Osteocyte (in vitro differentiated cells): ENCODE measurements around the gene PLCB4. TPM values are rescaled to one million over a fixed set of nuclear protein-coding genes. Genes with fewer than 3 reads are reported as not detected.

Experiments used
- DNase-seq: peaks from one replicate; pipeline ENCODE4 v3.0.0; 2021; ENCODE audit warnings: mixed read lengths; ENCODE audit not compliant: unreplicated experiment; ENCODE audit errors: extremely low spot score
- H3K27ac Mint-ChIP-seq: one replicate; pipeline ENCODE4 v1.8.0; 2021; ENCODE audit warnings: mild to moderate bottlenecking, mixed read lengths; ENCODE audit not compliant: unreplicated experiment
- H3K27me3 Mint-ChIP-seq: one replicate; pipeline ENCODE4 v1.8.0; 2021; ENCODE audit warnings: mixed read lengths; ENCODE audit not compliant: unreplicated experiment
- H3K36me3 Mint-ChIP-seq: one replicate; pipeline ENCODE4 v1.8.0; 2021; ENCODE audit warnings: mixed read lengths; ENCODE audit not compliant: unreplicated experiment
- H3K4me1 Mint-ChIP-seq: one replicate; pipeline ENCODE4 v1.8.0; 2021; ENCODE audit warnings: mixed read lengths; ENCODE audit not compliant: unreplicated experiment
- H3K4me3 Mint-ChIP-seq: one replicate; pipeline ENCODE4 v1.8.0; 2021; ENCODE audit warnings: mild to moderate bottlenecking, moderate library complexity, mixed read lengths; ENCODE audit not compliant: unreplicated experiment
- H3K9me3 Mint-ChIP-seq: one replicate; pipeline ENCODE4 v1.8.0; 2021; ENCODE audit warnings: mixed read lengths; ENCODE audit not compliant: unreplicated experiment
- CTCF ChIP-seq: fragments of 200-600 bp; sonication (generic); IDR thresholded peaks from 2 replicates; pipeline ENCODE4 v1.5.0; 2021; ENCODE audit warnings: antibody characterized with exemption, mild to moderate bottlenecking, moderate library complexity
- total RNA-seq: library from RNA; stranded (reverse); gene quantifications from 2 replicates; pipeline ENCODE4 v1.2.1, GENCODE V29; 2021

The PLCB4 gene
- total RNA-seq, 1 donor from 2014 or later: 5.3 TPM

GRCh38 chr20:9241232-9241692 is 172.4 kb downstream of the PLCB4 start:
- H3K9me3 Mint-ChIP-seq: no peaks in the 10 kb centered on the region
- no peak for DNase-seq
- H3K4me3 Mint-ChIP-seq: no peak overlapping the region
- H3K27me3 Mint-ChIP-seq: no peaks in the 10 kb centered on the region
- no peaks in the 10 kb centered on the region for H3K36me3 Mint-ChIP-seq
- H3K27ac Mint-ChIP-seq: no peak overlapping the region
- H3K4me1 Mint-ChIP-seq: peaks cover 15% of the 10 kb centered on the region
- TF ChIP-seq CTCF: no peak

GRCh38 chr20:9241721-9242427 is 173.0 kb downstream of the PLCB4 start:
- no peaks in the 10 kb centered on the region for H3K9me3 Mint-ChIP-seq
- no peak overlapping the region for H3K4me3 Mint-ChIP-seq
- DNase-seq: no peak
- no peaks in the 10 kb centered on the region for H3K36me3 Mint-ChIP-seq
- no peak for TF ChIP-seq CTCF
- no peaks in the 10 kb centered on the region for H3K27me3 Mint-ChIP-seq
- H3K4me1 Mint-ChIP-seq: peaks cover 15% of the 10 kb centered on the region
- no peak overlapping the region for H3K27ac Mint-ChIP-seq

GRCh38 chr20:9243986-9244385 is 175.1 kb downstream of the PLCB4 start:
- H3K36me3 Mint-ChIP-seq: no peaks in the 10 kb centered on the region
- H3K9me3 Mint-ChIP-seq: no peaks in the 10 kb centered on the region
- peaks cover 15% of the 10 kb centered on the region for H3K4me1 Mint-ChIP-seq
- no peak for TF ChIP-seq CTCF
- no peak overlapping the region for H3K4me3 Mint-ChIP-seq
- H3K27me3 Mint-ChIP-seq: no peaks in the 10 kb centered on the region
- DNase-seq: no peak
- no peak overlapping the region for H3K27ac Mint-ChIP-seq

- TF ChIP-seq CTCF: no peak
- Mint-ChIP-seq H3K4me3 (no peak overlapping the region), H3K4me1 (peaks cover 15% of the 10 kb centered on the region), H3K27me3 (no peaks in the 10 kb centered on the region), H3K9me3 (no peaks in the 10 kb centered on the region), H3K27ac (no peak overlapping the region), H3K36me3 (no peaks in the 10 kb centered on the region)
- no peak for DNase-seq
These were observed 175.9 kb downstream of the PLCB4 start for GRCh38 chr20:9244811-9245210.

- Mint-ChIP-seq H3K27ac (no peak overlapping the region), H3K4me1 (peaks cover 4% of the 10 kb centered on the region), H3K36me3 (no peaks in the 10 kb centered on the region), H3K4me3 (no peak overlapping the region), H3K27me3 (no peaks in the 10 kb centered on the region), H3K9me3 (no peaks in the 10 kb centered on the region)
- no peak for DNase-seq
- no peak for TF ChIP-seq CTCF
These were observed 177.8 kb downstream of the PLCB4 start for GRCh38 chr20:9246731-9247130.
